GM10847 (cell line): Measurements from ENCODE around the gene CACNA1I.
A peak's percentile ranks its signal among the peaks of the same experiment; 100 is the strongest.

Source experiments
- POLR2A ChIP-seq: IDR thresholded peaks from 2 replicates; pipeline ENCODE4 v1.6.1; 2011; ENCODE audit not compliant: insufficient read length; ENCODE audit errors: extremely low read depth

CACNA1I gene

GRCh38 chr22:39570665-39571064 is at the start of gene CACNA1I:
Gene CACNA1I (plus strand): TSS chr22:39570753. CDS start chr22:39570753, 0 bp downstream.
- TF ChIP-seq POLR2A: no peak

GRCh38 chr22:39522567-39523300 is 47.8 kb upstream of the CACNA1I start:
- no peak for TF ChIP-seq POLR2A

DNA sequence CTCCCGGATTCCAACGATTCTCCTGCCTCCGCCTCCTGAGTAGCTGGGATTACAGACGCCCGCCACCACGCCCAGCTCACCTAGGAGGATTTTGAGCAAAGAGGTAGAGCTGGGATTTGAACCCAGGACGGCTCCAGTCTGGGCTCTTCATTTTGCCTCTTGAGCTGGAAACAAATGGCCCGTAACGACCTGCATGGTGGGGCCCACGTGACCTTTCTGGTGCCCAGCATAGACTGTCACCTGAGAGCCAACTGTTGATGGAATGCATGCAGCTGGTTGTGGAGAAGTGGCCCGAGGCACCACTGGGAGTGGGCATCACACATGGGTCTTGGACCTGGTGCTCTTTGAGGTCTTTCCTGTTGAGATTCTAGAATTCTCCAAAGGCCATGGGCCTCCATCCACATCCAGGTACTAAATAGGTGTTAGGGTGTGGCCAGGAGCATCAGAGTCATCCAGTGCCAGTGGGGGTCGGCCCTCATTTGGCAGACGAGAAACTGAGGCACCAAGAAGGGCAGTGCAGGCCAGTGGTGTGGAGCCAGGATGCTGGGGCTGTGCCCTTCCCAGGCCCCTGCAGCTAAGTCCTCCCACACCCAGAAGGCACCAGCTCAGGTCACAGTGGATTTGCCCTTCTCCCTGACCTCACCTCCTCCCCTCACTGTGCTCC is 46.3 kb upstream of the CACNA1I start:
- TF ChIP-seq POLR2A: no peak

DNA sequence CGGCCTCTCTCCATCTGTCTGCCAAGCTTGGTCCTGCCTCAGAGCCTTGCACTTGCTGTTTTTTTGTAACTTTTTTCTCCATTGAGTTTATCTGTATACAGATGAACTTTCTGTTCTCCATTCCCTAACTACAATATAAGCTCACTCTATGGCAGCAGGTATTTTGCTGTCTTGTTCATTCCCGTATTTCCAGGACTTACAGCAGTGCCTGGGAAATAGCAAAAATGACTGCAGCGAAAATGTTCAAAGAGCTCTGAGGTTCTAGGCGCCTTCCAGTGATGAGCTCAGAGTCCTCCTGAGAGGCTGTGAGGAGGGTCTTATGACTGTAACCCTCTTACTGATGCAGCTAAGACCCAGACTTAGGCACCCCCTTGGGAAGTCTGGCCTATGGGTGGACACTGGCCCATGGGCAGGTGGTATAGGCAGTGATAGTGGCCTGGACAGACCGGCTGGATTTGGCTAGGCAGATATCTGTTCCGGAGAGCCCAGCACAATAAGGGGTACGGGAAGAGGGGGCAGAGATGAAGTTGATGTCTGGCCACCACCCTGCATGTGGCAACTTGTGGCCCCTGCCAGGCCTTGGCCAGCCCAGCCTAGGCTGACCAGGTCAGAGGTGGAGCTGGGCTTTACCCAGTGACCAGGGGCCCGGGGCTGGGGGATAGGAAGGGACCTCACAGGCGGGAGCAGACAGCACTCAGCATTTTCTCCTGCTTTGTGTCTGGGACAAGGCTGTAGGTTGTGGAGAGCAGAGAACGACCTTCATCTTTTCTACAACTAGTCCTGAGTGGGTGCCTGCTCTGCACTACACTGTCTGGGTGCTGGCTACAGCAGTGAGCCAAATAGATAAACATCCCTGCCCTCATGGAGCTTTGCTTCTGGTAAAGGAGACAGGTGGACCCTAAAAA is 45.5 kb upstream of the CACNA1I start:
- TF ChIP-seq POLR2A: no peak

- TF ChIP-seq POLR2A: no peak
These were observed 44.9 kb upstream of the CACNA1I start for GRCh38 chr22:39525658-39525975.

DNA sequence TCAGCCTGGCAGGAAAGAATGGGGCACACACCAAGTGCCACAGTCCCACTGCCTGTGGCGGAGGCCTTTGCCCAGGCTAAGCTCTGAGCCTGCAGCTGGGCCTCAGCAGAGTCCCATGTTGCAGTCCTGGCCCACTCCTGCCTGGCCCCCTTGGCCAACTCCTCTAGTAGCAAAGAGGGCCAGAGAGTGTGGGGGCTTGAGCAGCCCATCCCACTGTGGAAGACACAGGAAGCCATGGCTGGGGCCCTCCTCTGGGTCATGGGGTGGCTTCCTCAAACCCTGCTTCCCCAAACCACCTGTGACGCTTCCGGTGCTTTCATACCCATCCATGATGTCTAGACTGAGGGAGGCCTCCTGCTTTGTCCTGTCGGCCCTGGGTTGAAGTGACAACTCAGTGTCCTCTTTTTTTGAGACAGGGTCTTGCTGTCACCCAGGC is 43.8 kb upstream of the CACNA1I start:
- no peak for TF ChIP-seq POLR2A

DNA sequence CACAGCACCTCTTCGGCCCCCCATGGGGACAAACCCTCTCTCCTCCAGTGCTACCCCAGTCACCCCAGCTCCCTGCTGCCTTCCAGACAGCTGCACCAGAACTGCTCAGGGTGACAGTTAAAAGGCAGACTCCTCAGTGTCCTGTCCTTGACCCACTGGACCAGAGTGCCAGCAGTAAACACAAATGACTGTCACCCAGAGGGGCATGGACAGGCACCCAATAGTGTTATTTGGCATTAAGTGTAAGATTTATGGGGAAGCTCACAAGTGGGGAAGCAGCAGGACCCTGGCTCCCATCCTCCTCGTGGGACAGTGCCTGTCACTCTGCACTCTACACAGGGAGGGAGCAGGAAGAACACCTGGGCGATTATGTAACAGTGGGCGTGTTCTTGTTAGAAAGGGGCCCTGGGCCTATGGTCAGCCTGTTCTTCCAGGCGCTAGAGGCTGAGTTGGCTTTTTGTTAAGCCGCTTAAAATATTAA is 43.0 kb upstream of the CACNA1I start:
- TF ChIP-seq POLR2A: peak; percentile 13

DNA sequence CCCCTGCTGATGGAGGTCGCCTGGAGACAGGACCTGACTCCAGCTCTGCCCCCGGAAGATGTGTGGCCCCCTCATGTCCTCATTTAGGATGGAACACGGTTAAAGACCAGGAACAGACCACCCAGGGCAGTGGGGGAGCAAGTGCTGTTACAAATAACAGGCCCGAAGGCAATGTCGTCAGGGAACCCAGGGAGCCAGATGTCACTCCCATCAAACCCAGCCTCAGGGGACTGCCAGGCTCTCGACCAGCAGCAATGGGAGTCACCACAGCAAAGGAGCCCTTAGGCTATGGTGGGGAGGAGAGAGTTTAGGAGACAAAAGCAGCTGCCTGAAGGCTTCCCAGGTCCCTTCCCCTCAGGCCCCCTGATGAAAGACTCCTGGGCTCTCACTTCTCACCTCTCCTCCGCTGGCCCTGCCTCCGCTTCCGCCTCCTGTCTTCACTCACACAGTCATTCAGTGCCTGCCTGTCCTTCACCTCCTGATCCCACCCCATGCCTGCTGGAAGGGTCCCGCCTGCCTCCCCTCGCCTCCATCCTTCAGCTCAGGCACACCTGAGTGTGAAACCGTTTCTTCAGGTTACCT is 42.4 kb upstream of the CACNA1I start:
- no peak for TF ChIP-seq POLR2A

DNA sequence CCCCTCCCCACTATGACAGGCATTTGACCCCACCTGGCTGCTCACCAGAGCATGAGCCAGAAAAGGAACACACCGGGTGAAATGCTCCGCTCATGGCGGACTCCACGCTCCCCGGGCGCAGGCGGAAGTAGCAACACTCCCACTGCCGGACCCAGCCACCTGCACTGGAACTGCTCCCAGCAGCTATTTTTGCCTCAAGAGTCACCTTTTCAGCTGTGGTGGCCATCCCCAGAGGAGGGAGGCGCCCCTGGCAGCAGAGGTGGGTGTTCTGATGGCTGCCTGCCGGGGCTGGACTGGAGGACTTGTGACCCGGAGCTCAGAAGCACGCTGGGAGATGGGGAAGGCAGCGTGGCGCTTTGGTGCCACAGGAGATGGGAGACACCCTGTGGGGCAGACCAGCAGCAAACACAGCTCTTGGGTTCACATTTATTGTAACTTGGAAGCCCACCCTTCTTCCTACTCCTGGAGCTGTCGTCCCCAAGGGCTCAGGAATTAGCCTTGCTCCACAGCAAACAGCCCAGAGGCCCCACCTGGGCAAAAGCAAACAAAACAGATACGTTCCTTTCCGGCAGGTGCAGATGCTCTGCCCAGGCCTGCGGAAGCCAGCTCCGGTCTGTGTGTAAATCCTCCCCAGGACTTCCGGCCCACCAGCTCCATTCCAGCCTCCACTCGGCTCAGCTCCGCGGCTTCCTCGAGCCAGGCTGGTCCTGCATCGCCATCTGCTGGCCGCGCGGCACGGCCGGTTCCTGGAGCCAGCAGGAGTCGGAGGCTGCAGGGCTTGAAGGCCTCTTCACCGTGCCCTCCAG is 41.7 kb upstream of the CACNA1I start:
- TF ChIP-seq POLR2A: no peak

DNA sequence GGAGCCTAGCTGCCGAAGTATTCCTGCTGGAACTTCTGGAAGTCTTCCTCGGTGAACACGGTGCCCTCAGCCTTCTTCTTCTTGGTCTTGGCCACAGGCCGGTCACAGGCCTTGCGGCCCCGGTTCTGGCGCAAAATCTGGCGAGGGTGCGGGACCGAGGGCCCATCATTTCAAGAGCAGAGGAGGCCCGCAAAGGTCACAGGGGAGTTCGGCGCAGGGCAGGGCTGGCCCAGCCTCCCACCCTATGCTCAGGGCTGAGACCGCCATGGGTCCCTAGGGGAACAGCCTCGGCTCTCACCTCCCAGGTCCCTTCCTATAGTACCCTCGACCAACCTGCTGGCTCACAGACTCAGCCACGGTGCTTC is 41.1 kb upstream of the CACNA1I start:
- TF ChIP-seq POLR2A: no peak

GRCh38 chr22:39530116-39530515 is 40.4 kb upstream of the CACNA1I start:
- no peak for TF ChIP-seq POLR2A

- TF ChIP-seq POLR2A: no peak
These were observed 39.7 kb upstream of the CACNA1I start for GRCh38 chr22:39530692-39531331.

DNA sequence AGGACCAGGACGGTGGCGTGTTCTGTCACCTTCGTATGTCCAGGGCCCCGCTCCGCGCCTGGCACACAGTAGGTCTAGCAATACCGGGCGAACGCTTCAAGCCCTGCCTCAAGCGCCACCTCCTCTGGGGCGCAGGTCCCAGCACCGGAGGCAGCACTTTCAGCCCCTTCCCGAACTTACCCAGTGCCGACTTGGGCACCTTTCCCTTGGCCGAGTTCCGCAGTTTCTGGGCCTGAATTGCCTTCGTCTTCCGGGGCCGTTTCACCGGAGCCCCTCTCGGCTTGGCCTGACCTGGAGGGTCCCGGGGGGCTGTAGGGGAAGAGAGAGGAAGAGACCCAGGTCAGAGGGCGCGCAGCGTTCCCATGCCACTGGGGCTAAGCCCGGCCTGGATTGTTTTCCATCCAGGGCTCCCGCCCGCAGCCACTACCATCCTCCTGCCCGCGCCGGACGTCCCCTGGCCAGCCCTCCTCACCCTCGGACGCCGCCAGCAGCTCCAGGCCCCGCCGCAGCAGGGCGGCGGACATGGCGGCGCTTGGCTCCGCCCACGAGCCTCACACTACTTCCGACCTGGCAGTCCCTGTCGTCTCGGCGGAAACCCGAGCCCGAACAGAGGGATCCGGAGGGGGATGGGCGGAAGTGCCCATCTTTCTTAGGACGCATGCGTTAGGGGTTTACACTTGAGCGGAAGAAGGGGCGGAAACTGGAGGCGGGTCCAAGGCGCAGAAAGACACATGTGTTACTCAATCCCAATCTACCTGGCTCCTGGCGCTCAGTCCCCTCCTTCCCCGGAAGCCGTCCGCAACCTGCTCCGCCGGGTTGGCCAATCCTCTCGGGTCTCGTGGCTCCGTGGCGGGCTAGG is 38.1 kb upstream of the CACNA1I start, which contains the start of gene RPS19BP1:
TSS of gene RPS19BP1 (minus strand) at position 534 of the 859 bp plus-strand sequence. CDS start at position 524, 10 bp downstream.
- TF ChIP-seq POLR2A: peak; percentile 94
